ENCODE results near the gene MRAP.
A peak's percentile ranks its signal among the peaks of the same experiment; 100 is the strongest.

The MRAP gene

DNA sequence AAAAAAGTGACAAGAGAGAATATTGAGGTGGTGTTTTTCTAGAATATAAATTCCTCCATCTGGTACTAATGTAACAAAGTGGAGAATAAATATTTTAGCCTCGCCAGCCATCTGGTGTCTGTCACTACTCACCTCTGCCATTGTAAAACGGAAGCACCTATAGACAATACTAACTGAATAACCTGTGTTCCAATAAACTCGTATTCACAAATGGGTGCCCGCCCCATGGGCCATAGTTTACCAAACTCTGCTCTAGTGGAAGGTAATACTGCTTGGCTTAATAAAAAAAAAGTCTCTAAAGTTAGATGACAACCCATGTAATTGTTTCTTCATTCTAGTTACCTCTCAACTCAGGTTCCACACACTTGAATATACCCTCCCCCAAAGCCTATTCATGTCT lies 27.9 kb upstream of the MRAP start:
- Histone ChIP-seq H3K4me1 (ENCODE audit: control insufficient read depth, insufficient read depth, low read length) (no peaks in the 10 kb centered on the region), H3K9me3 (replicated peaks; ENCODE audit: low read length) (no peaks in the 10 kb centered on the region), H3K27me3 (ENCODE audit: control insufficient read depth, insufficient read depth, low read length) (no peaks in the 10 kb centered on the region), H3K4me2 (ENCODE audit: low read length) (no peak overlapping the region), H3K9ac (ENCODE audit: low read depth, low read length) (no peak overlapping the region), H3K36me3 (ENCODE audit: insufficient read depth, low read length) (peaks cover 14% of the 10 kb centered on the region), H3K4me3 (ENCODE audit: low read length) (no peak overlapping the region)

DNA sequence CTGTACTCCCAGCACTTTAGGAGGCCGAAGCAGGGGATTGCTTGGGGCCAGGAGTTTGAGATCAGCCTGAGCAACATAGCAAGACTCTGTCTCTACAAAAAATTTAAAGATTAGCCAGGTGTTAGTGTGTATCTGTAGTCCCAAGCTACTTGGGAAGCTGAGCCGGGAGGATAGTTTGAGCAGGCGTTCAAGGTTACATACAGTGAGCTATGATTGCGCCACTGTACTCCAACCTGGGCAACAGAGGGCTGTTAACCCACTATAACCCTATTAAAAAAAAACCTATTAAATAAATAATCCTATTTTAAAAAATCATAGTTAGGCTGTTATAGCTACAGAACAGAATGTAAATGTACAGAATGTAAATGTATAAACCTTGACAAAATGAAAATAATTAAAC lies 22.0 kb upstream of the MRAP start:
- no peak overlapping the region for H3K4me3 ChIP-seq (ENCODE audit: low read length)
- H3K4me2 ChIP-seq (ENCODE audit: low read length): no peak overlapping the region
- no peaks in the 10 kb centered on the region for H3K27me3 ChIP-seq (ENCODE audit: control insufficient read depth, insufficient read depth, low read length)
- peaks cover 14% of the 10 kb centered on the region for H3K4me1 ChIP-seq (ENCODE audit: control insufficient read depth, insufficient read depth, low read length)
- H3K9ac ChIP-seq (ENCODE audit: low read depth, low read length): no peak overlapping the region
- H3K9me3 ChIP-seq (replicated peaks; ENCODE audit: low read length): no peaks in the 10 kb centered on the region
- no peaks in the 10 kb centered on the region for H3K36me3 ChIP-seq (ENCODE audit: insufficient read depth, low read length)

- H3K36me3 ChIP-seq (ENCODE audit: insufficient read depth, low read length): no peaks in the 10 kb centered on the region
- H3K4me2 ChIP-seq (ENCODE audit: low read length): peak overlapping the region; percentile 86
- peak overlapping the region; percentile 83 for H3K9ac ChIP-seq (ENCODE audit: low read depth, low read length)
Observed at GRCh38 chr21:32278103-32278502, 20.6 kb upstream of the MRAP start.

GRCh38 chr21:32278518-32279376 lies 19.9 kb upstream of the MRAP start, which contains the start of gene MIS18A:
MIS18A (minus strand) TSS chr21:32279049; CDS start chr21:32279014, 35 bp downstream.
- peak within 1 kb of the TSS; percentile 86 for H3K4me3 ChIP-seq (ENCODE audit: low read length)
- H3K9me3 ChIP-seq (replicated peaks; ENCODE audit: low read length): no peaks in the 10 kb centered on the region
- H3K4me1 ChIP-seq (ENCODE audit: control insufficient read depth, insufficient read depth, low read length): peaks cover 14% of the 10 kb centered on the region
- H3K4me2 ChIP-seq (ENCODE audit: low read length): peak within 1 kb of the TSS; percentile 86
- no peaks in the 10 kb centered on the region for H3K36me3 ChIP-seq (ENCODE audit: insufficient read depth, low read length)
- peak within 1 kb of the TSS; percentile 83 for H3K9ac ChIP-seq (ENCODE audit: low read depth, low read length)
- H3K27me3 ChIP-seq (ENCODE audit: control insufficient read depth, insufficient read depth, low read length): no peaks in the 10 kb centered on the region

More at GRCh38 chr21:32278103-32278502, 20.6 kb upstream of the MRAP start:
- Histone ChIP-seq H3K27me3 (ENCODE audit: control insufficient read depth, insufficient read depth, low read length) (no peaks in the 10 kb centered on the region), H3K4me3 (ENCODE audit: low read length) (peak overlapping the region; percentile 86), H3K4me1 (ENCODE audit: control insufficient read depth, insufficient read depth, low read length) (peaks cover 14% of the 10 kb centered on the region), H3K9me3 (replicated peaks; ENCODE audit: low read length) (no peaks in the 10 kb centered on the region)

DNA sequence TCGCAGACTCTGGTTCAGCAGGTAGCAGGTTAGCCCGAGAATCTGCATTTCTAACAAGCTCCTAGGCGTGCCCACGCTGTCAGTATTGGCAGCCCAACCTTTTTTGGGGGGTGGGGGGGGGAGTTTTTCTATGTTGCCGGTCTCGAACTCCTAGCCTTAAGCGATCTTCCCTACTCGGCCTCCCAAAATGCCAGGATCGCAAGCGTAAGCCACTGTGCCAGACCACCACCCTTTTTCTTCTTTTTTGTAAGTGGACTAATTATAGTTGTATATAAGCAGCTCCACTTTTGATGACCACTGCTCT lies 19.3 kb upstream of the MRAP start:
- no peaks in the 10 kb centered on the region for H3K27me3 ChIP-seq (ENCODE audit: control insufficient read depth, insufficient read depth, low read length)
- H3K9ac ChIP-seq (ENCODE audit: low read depth, low read length): peak overlapping the region; percentile 83
- peaks cover 14% of the 10 kb centered on the region for H3K4me1 ChIP-seq (ENCODE audit: control insufficient read depth, insufficient read depth, low read length)
- H3K9me3 ChIP-seq (replicated peaks; ENCODE audit: low read length): no peaks in the 10 kb centered on the region
- H3K36me3 ChIP-seq (ENCODE audit: insufficient read depth, low read length): no peaks in the 10 kb centered on the region
- peak overlapping the region; percentile 86 for H3K4me2 ChIP-seq (ENCODE audit: low read length)
- peak overlapping the region; percentile 86 for H3K4me3 ChIP-seq (ENCODE audit: low read length)

GRCh38 chr21:32281531-32281930 lies 17.1 kb upstream of the MRAP start:
- H3K36me3 ChIP-seq (ENCODE audit: insufficient read depth, low read length): no peaks in the 10 kb centered on the region
- H3K9me3 ChIP-seq (replicated peaks; ENCODE audit: low read length): no peaks in the 10 kb centered on the region
- no peak overlapping the region for H3K9ac ChIP-seq (ENCODE audit: low read depth, low read length)
- H3K4me2 ChIP-seq (ENCODE audit: low read length): no peak overlapping the region
- H3K4me1 ChIP-seq (ENCODE audit: control insufficient read depth, insufficient read depth, low read length): peaks cover 14% of the 10 kb centered on the region
- H3K27me3 ChIP-seq (ENCODE audit: control insufficient read depth, insufficient read depth, low read length): no peaks in the 10 kb centered on the region
- H3K4me3 ChIP-seq (ENCODE audit: low read length): no peak overlapping the region

DNA sequence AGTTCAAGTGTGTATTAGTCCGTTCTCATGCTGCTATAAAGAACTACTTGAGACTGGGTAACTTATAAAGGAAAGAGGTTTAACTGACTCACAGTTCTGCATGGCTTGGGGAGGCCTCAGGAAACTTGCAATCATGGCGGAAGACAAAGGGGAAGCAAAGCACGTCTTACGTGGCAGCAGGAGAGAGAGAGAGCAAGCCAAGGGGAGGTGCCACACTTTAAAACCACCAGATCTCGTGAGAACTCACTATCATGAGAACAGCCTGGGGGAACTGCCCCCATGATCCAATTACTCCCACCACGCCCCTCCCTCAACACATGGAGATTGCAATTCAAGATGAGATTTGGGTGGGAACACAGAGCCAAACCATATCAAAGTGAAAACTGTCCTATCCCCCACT lies 15.7 kb upstream of the MRAP start:
- Histone ChIP-seq H3K9ac (ENCODE audit: low read depth, low read length) (no peak overlapping the region), H3K4me2 (ENCODE audit: low read length) (no peak overlapping the region), H3K4me3 (ENCODE audit: low read length) (no peak overlapping the region), H3K4me1 (ENCODE audit: control insufficient read depth, insufficient read depth, low read length) (peaks cover 9% of the 10 kb centered on the region), H3K36me3 (ENCODE audit: insufficient read depth, low read length) (no peaks in the 10 kb centered on the region), H3K27me3 (ENCODE audit: control insufficient read depth, insufficient read depth, low read length) (no peaks in the 10 kb centered on the region), H3K9me3 (replicated peaks; ENCODE audit: low read length) (no peaks in the 10 kb centered on the region)

DNA sequence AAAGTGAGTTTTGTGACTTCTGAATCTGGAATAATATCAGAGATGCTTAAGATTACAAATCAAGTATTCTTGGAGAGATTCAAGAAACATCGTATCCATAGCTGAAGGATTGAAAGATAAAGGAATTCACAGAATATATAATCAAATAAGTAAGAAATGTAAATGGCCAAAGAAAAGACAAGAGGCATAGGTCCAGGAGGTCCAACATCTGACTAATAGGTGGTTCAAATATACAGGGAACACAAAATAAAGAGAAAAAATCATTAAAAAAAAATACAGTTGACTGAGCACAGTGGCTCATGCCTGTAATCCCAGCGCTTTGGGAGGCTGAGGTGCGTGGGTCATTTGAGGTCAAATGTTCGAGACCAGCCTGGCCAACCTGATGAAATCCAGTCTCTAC lies 13.2 kb upstream of the MRAP start:
- H3K4me1 ChIP-seq (ENCODE audit: control insufficient read depth, insufficient read depth, low read length): no peaks in the 10 kb centered on the region
- no peak overlapping the region for H3K9ac ChIP-seq (ENCODE audit: low read depth, low read length)

DNA sequence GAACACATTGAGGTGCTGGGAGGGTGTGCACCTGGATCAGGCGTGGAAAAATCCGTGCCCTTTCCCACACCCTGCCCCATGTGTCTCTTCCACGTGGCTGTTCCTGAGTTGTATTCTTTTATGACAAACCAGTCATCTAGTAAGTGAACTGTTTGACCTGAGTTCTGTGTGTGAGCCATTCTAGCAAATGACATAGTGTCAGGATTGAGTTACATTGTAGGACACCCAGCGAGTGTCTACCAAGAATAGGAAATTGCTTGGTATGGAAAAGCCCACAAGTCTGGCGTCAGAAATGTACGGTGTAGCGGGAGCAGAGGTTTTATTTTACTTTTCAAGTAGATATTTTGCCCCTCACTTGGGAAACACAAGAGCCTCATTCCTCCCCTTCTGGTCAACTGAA lies 1.2 kb upstream of the MRAP start:
- no peaks in the 10 kb centered on the region for H3K9me3 ChIP-seq (replicated peaks; ENCODE audit: low read length)
- no peak overlapping the region for H3K4me3 ChIP-seq (ENCODE audit: low read length)

More for the DNA sequence above, 13.2 kb upstream of the MRAP start:
- Histone ChIP-seq H3K4me3 (ENCODE audit: low read length) (no peak overlapping the region), H3K27me3 (ENCODE audit: control insufficient read depth, insufficient read depth, low read length) (no peaks in the 10 kb centered on the region), H3K9me3 (replicated peaks; ENCODE audit: low read length) (no peaks in the 10 kb centered on the region), H3K36me3 (ENCODE audit: insufficient read depth, low read length) (no peaks in the 10 kb centered on the region), H3K4me2 (ENCODE audit: low read length) (no peak overlapping the region)

GRCh38 chr21:32298148-32298559 lies 501 bp upstream of the MRAP start:
- no peak overlapping the region for H3K9ac ChIP-seq (ENCODE audit: low read depth, low read length)
- no peak overlapping the region for H3K4me3 ChIP-seq (ENCODE audit: low read length)
- no peaks in the 10 kb centered on the region for H3K27me3 ChIP-seq (ENCODE audit: control insufficient read depth, insufficient read depth, low read length)
- no peak overlapping the region for H3K4me2 ChIP-seq (ENCODE audit: low read length)
- no peaks in the 10 kb centered on the region for H3K4me1 ChIP-seq (ENCODE audit: control insufficient read depth, insufficient read depth, low read length)
- no peaks in the 10 kb centered on the region for H3K9me3 ChIP-seq (replicated peaks; ENCODE audit: low read length)
- H3K36me3 ChIP-seq (ENCODE audit: insufficient read depth, low read length): peaks cover 18% of the 10 kb centered on the region

More for the DNA sequence above, 1.2 kb upstream of the MRAP start:
- Histone ChIP-seq H3K36me3 (ENCODE audit: insufficient read depth, low read length) (peaks cover 18% of the 10 kb centered on the region), H3K4me2 (ENCODE audit: low read length) (no peak overlapping the region), H3K27me3 (ENCODE audit: control insufficient read depth, insufficient read depth, low read length) (no peaks in the 10 kb centered on the region), H3K9ac (ENCODE audit: low read depth, low read length) (no peak overlapping the region), H3K4me1 (ENCODE audit: control insufficient read depth, insufficient read depth, low read length) (no peaks in the 10 kb centered on the region)

DNA sequence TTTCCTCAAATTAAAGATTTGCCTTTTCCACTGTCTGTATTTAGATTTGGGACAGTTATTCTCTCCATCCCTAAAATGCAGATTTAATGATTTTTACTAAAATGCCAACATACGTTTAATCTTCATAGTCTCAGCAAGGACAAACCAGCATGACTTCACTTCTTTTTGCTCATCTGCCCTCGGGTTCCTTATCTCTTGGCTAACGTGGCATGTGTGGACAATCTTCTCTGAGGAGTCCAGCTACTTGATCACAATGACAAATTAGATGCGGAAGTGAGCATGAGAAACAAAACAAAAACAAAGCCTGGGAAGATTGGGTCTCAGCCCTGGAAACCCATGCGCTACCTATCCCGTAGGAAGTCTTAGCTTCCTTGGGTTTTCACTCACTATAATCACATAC lies 1.0 kb downstream of the MRAP start:
- H3K27me3 ChIP-seq (ENCODE audit: control insufficient read depth, insufficient read depth, low read length): no peaks in the 10 kb centered on the region
- no peak overlapping the region for H3K4me3 ChIP-seq (ENCODE audit: low read length)
- H3K36me3 ChIP-seq (ENCODE audit: insufficient read depth, low read length): peaks cover 18% of the 10 kb centered on the region
- no peaks in the 10 kb centered on the region for H3K4me1 ChIP-seq (ENCODE audit: control insufficient read depth, insufficient read depth, low read length)
- H3K9me3 ChIP-seq (replicated peaks; ENCODE audit: low read length): no peaks in the 10 kb centered on the region
- H3K9ac ChIP-seq (ENCODE audit: low read depth, low read length): no peak overlapping the region
- H3K4me2 ChIP-seq (ENCODE audit: low read length): no peak overlapping the region

GRCh38 chr21:32300117-32300681 lies 1.5 kb downstream of the MRAP start:
- H3K9ac ChIP-seq (ENCODE audit: low read depth, low read length): no peak overlapping the region
- H3K4me2 ChIP-seq (ENCODE audit: low read length): no peak overlapping the region
- H3K4me1 ChIP-seq (ENCODE audit: control insufficient read depth, insufficient read depth, low read length): no peaks in the 10 kb centered on the region
- no peaks in the 10 kb centered on the region for H3K27me3 ChIP-seq (ENCODE audit: control insufficient read depth, insufficient read depth, low read length)
- peaks cover 18% of the 10 kb centered on the region for H3K36me3 ChIP-seq (ENCODE audit: insufficient read depth, low read length)
- H3K9me3 ChIP-seq (replicated peaks; ENCODE audit: low read length): no peaks in the 10 kb centered on the region
- H3K4me3 ChIP-seq (ENCODE audit: low read length): no peak overlapping the region

Data from skeletal muscle satellite cell (primary cell).